Adipose tissue (tissue), 3 donors: Measurements from ENCODE around the gene C1orf167. TPM values are rescaled to one million over a fixed set of nuclear protein-coding genes. Genes with fewer than 3 reads are reported as not detected.
"Not testable (repeated sequence)": the region's sequence is repeated elsewhere in the genome, so short reads cannot be mapped to it uniquely, and the experiment has no call there.

ENCODE experiments used
- H3K27ac ChIP-seq: one replicate; pipeline ENCODE4 v1.5.1; 2013; ENCODE audit warnings: low read depth, low read length
- WGBS, 3 donors: extraction: QIAGEN DNeasy Blood & Tissue Kit; methylation state at CpG; one replicate each; pipeline ENCODE4 v1.1.7; 2013; 5-methylcytosine and 5-hydroxymethylcytosine counted together
- polyA plus RNA-seq, 3 donors: library from polyadenylated mRNA; stranded (reverse); fragments of 200-250 nt; gene quantifications; one replicate each; pipeline ENCODE4 v1.2.3, GENCODE V29; 2013
- donor health status: healthy with polysubstance abuse.
- donor health status: Bipolar disorder and iron deficiency.
- donor health status: healthy.

The C1orf167 gene
- polyA plus RNA-seq, 3 donors = 0.83 to 2.7 (median 2.1) TPM

- H3K27ac ChIP-seq = no peak overlapping the region
- WGBS, 3 donors = 91 to 94% (median 93%) methylated on average over 15 of the region's 15 CpGs
Measured at GRCh38 chr1:11793819-11794218, 31.8 kb downstream of the C1orf167 start.

GRCh38 chr1:11794446-11795237 lies 32.6 kb downstream of the C1orf167 start:
- no peak overlapping the region for H3K27ac ChIP-seq
- 90 to 95% (median 91%) methylated on average over 19 of the region's 19 CpGs for WGBS, 3 donors

GRCh38 chr1:11795238-11795890 lies 33.4 kb downstream of the C1orf167 start:
- no peak overlapping the region for H3K27ac ChIP-seq
- WGBS, 3 donors = 92 to 94% (median 93%) methylated on average over 14 of the region's 14 CpGs

GRCh38 chr1:11796036-11796828 lies 34.2 kb downstream of the C1orf167 start:
- H3K27ac ChIP-seq = no peak overlapping the region
- WGBS, 3 donors = 90 to 94% (median 91%) methylated on average over 15 of the region's 15 CpGs

GRCh38 chr1:11797525-11798216 lies 35.7 kb downstream of the C1orf167 start:
- WGBS, 3 donors = 56 to 80% (median 63%) methylated on average over 6 of the region's 6 CpGs

GRCh38 chr1:11799099-11799498 lies 37.1 kb downstream of the C1orf167 start:
- H3K27ac ChIP-seq = no peak overlapping the region

More at GRCh38 chr1:11797525-11798216, 35.7 kb downstream of the C1orf167 start:
- H3K27ac ChIP-seq = no peak overlapping the region

GRCh38 chr1:11799896-11800295 lies 37.9 kb downstream of the C1orf167 start:
- no peak overlapping the region for H3K27ac ChIP-seq
- 95 to 98% (median 97%) methylated on average over 9 of the region's 9 CpGs for WGBS, 3 donors

More at GRCh38 chr1:11799099-11799498, 37.1 kb downstream of the C1orf167 start:
- WGBS, 3 donors = 96 to 98% (median 97%) methylated on average over 5 of the region's 5 CpGs

GRCh38 chr1:11800391-11800755 lies 38.4 kb downstream of the C1orf167 start:
- WGBS, 3 donors = 89 to 99% (median 96%) methylated on average over 8 of the region's 8 CpGs
- no peak overlapping the region for H3K27ac ChIP-seq

GRCh38 chr1:11800756-11801433 lies 38.9 kb downstream of the C1orf167 start:
- H3K27ac ChIP-seq = no peak overlapping the region
- WGBS, 3 donors = 88 to 92% (median 92%) methylated on average over 21 of the region's 21 CpGs

GRCh38 chr1:11802616-11802972 lies 40.6 kb downstream of the C1orf167 start:
- peak overlapping the region; percentile 36 for H3K27ac ChIP-seq
- 12 to 27% (median 13%) methylated on average over 6 of the region's 6 CpGs for WGBS, 3 donors

- H3K27ac ChIP-seq = peak overlapping the region; percentile 36
- WGBS, 3 donors = 4 to 19% (median 6%) methylated on average over 28 of the region's 28 CpGs
Measured at GRCh38 chr1:11802973-11803885, 41.2 kb downstream of the C1orf167 start.

- WGBS, 3 donors = 63 to 72% (median 63%) methylated on average over 9 of the region's 9 CpGs
- not testable (repeated sequence) for H3K27ac ChIP-seq
Measured at GRCh38 chr1:11803924-11804665, 42.1 kb downstream of the C1orf167 start.

- 1 to 4% (median 4%) methylated on average over 17 of the region's 17 CpGs for WGBS, 3 donors
- peak overlapping the region; percentile 92 for H3K27ac ChIP-seq
Measured at GRCh38 chr1:11804666-11805421, 42.9 kb downstream of the C1orf167 start.

- H3K27ac ChIP-seq = peak within 1 kb of the TSS; percentile 92
- WGBS, 3 donors = 1% methylated on average over 67 to 72 of the region's 72 CpGs
Measured at GRCh38 chr1:11805422-11806306, 43.7 kb downstream of the C1orf167 start, which contains the start of the genes CLCN6 and MTHFR. Gene CLCN6 (plus strand): TSS chr1:11806191. CDS start chr1:11806263, 72 bp downstream. Gene MTHFR (minus strand): TSS chr1:11805964. CDS start chr1:11803116, 2,848 bp downstream.
